ENCODE measurements around the gene DNHD1.

DNA sequence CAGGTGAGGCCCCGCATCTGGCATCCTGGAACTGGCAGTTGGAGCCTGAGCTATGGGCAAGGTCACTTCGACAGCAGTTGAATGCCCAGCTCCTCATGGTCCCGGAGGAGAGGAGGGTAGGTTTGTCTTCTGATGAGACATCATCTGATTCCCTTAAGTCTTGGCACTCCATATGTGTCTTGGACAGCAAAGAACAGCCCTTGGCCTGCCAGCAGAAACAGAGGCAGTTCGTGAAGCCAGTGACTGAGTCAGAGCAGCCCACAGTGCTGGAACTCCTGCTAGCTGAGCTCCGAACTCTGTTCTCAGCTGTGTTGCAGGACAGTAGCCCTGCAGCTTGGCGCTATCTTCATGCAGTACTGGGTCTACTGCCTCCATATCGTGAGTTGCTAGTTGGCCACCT, 1.0 kb downstream of the DNHD1 start:
- TF ChIP-seq, protein P1, sequence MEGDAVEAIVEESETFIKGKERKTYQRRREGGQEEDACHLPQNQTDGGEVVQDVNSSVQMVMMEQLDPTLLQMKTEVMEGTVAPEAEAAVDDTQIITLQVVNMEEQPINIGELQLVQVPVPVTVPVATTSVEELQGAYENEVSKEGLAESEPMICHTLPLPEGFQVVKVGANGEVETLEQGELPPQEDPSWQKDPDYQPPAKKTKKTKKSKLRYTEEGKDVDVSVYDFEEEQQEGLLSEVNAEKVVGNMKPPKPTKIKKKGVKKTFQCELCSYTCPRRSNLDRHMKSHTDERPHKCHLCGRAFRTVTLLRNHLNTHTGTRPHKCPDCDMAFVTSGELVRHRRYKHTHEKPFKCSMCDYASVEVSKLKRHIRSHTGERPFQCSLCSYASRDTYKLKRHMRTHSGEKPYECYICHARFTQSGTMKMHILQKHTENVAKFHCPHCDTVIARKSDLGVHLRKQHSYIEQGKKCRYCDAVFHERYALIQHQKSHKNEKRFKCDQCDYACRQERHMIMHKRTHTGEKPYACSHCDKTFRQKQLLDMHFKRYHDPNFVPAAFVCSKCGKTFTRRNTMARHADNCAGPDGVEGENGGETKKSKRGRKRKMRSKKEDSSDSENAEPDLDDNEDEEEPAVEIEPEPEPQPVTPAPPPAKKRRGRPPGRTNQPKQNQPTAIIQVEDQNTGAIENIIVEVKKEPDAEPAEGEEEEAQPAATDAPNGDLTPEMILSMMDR (IDR thresholded peaks at IDR 0.05) = no peak
- TF ChIP-seq POLR2A (IDR thresholded peaks at IDR 0.05) = no peak
